ENCODE results near the gene FCRL5. TPM values are rescaled to one million over a fixed set of nuclear protein-coding genes. Genes with fewer than 3 reads are reported as not detected.

FCRL5 gene
- total RNA-seq, 1 experiment from 2014 or later: not detected

- H3K36me3 ChIP-seq: no peaks in the 10 kb centered on the region
- H3K9me3 ChIP-seq: no peaks in the 10 kb centered on the region
- H3K4me3 ChIP-seq: no peak overlapping the region
- DNase-seq: peak; percentile 30
- peaks cover 7% of the 10 kb centered on the region; the same call in 1 of the 2 replicates for H3K27me3 ChIP-seq
These were observed 9.6 kb downstream of the FCRL5 start for GRCh38 chr1:157542676-157543075.

- DNase-seq: no peak
- no peak overlapping the region for H3K4me3 ChIP-seq
- H3K9me3 ChIP-seq: no peaks in the 10 kb centered on the region
- H3K36me3 ChIP-seq: no peaks in the 10 kb centered on the region
- H3K27me3 ChIP-seq: peaks cover 6% of the 10 kb centered on the region; the same call in 1 of the 2 replicates
These were observed 11.5 kb downstream of the FCRL5 start for GRCh38 chr1:157540852-157541251.

GRCh38 chr1:157540160-157540748, 12.1 kb downstream of the FCRL5 start:
- DNase-seq: no peak
- peaks cover 6% of the 10 kb centered on the region; the same call in 1 of the 2 replicates for H3K27me3 ChIP-seq
- H3K4me3 ChIP-seq: no peak overlapping the region
- H3K9me3 ChIP-seq: no peaks in the 10 kb centered on the region
- H3K36me3 ChIP-seq: no peaks in the 10 kb centered on the region

- Histone ChIP-seq H3K9me3 (no peaks in the 10 kb centered on the region), H3K27me3 (no peaks in the 10 kb centered on the region; the same call in 1 of the 2 replicates), H3K36me3 (no peaks in the 10 kb centered on the region), H3K4me3 (no peak overlapping the region)
- DNase-seq: no peak
These were observed 12.7 kb downstream of the FCRL5 start for GRCh38 chr1:157539568-157539967.

GRCh38 chr1:157532569-157532968, 19.7 kb downstream of the FCRL5 start:
- H3K9me3 ChIP-seq: no peaks in the 10 kb centered on the region
- no peak for DNase-seq

GRCh38 chr1:157523774-157524493, 28.4 kb downstream of the FCRL5 start:
- no peak for DNase-seq

More at GRCh38 chr1:157532569-157532968, 19.7 kb downstream of the FCRL5 start:
- Histone ChIP-seq H3K36me3 (no peaks in the 10 kb centered on the region), H3K4me3 (no peak overlapping the region), H3K27me3 (no peaks in the 10 kb centered on the region)

GRCh38 chr1:157521056-157521455, 31.3 kb downstream of the FCRL5 start:
- H3K36me3 ChIP-seq: no peaks in the 10 kb centered on the region
- H3K4me3 ChIP-seq: no peak overlapping the region
- 0 out of 2 replicates have a peak, but pooled peaks cover 2% of the 10 kb centered on the region for H3K27me3 ChIP-seq
- DNase-seq: no peak
- H3K9me3 ChIP-seq: no peaks in the 10 kb centered on the region

More at GRCh38 chr1:157523774-157524493, 28.4 kb downstream of the FCRL5 start:
- H3K9me3 ChIP-seq: no peaks in the 10 kb centered on the region
- no peaks in the 10 kb centered on the region for H3K36me3 ChIP-seq
- no peak overlapping the region for H3K4me3 ChIP-seq
- 0 out of 2 replicates have a peak, but pooled peaks cover 2% of the 10 kb centered on the region for H3K27me3 ChIP-seq

- 0 out of 2 replicates have a peak, but pooled peaks cover 2% of the 10 kb centered on the region for H3K27me3 ChIP-seq
- no peak overlapping the region for H3K4me3 ChIP-seq
- no peak for DNase-seq
- no peaks in the 10 kb centered on the region for H3K9me3 ChIP-seq
- no peaks in the 10 kb centered on the region for H3K36me3 ChIP-seq
These were observed 31.9 kb downstream of the FCRL5 start for GRCh38 chr1:157520386-157520935.

- DNase-seq: no peak
- no peaks in the 10 kb centered on the region for H3K9me3 ChIP-seq
- H3K36me3 ChIP-seq: no peaks in the 10 kb centered on the region
- no peak overlapping the region for H3K4me3 ChIP-seq
- H3K27me3 ChIP-seq: 0 out of 2 replicates have a peak, but pooled peaks cover 2% of the 10 kb centered on the region
These were observed 32.9 kb downstream of the FCRL5 start for GRCh38 chr1:157519451-157519850.

- Histone ChIP-seq H3K27me3 (0 out of 2 replicates have a peak, but pooled peaks cover 2% of the 10 kb centered on the region), H3K4me3 (no peak overlapping the region)
- DNase-seq: no peak
These were observed 35.3 kb downstream of the FCRL5 start for GRCh38 chr1:157517016-157517415.

GRCh38 chr1:157515709-157516108, 36.6 kb downstream of the FCRL5 start:
- Histone ChIP-seq H3K4me3 (no peak overlapping the region), H3K9me3 (no peaks in the 10 kb centered on the region), H3K36me3 (no peaks in the 10 kb centered on the region), H3K27me3 (no peaks in the 10 kb centered on the region)
- DNase-seq: no peak

More at GRCh38 chr1:157517016-157517415, 35.3 kb downstream of the FCRL5 start:
- Histone ChIP-seq H3K36me3 (no peaks in the 10 kb centered on the region), H3K9me3 (no peaks in the 10 kb centered on the region)

- no peaks in the 10 kb centered on the region for H3K36me3 ChIP-seq
- H3K4me3 ChIP-seq: no peak overlapping the region
- no peaks in the 10 kb centered on the region for H3K9me3 ChIP-seq
- DNase-seq: no peak
- no peaks in the 10 kb centered on the region for H3K27me3 ChIP-seq
These were observed 37.2 kb downstream of the FCRL5 start for GRCh38 chr1:157515141-157515540.

- Histone ChIP-seq H3K4me3 (no peak overlapping the region), H3K36me3 (no peaks in the 10 kb centered on the region), H3K9me3 (no peaks in the 10 kb centered on the region), H3K27me3 (no peaks in the 10 kb centered on the region)
- DNase-seq: no peak
These were observed 40.0 kb downstream of the FCRL5 start for GRCh38 chr1:157512036-157512969.

GRCh38 chr1:157509546-157510232, 42.6 kb downstream of the FCRL5 start:
- DNase-seq: no peak
- Histone ChIP-seq H3K27me3 (no peaks in the 10 kb centered on the region; the same call in 1 of the 2 replicates), H3K4me3 (no peak overlapping the region), H3K36me3 (no peaks in the 10 kb centered on the region), H3K9me3 (no peaks in the 10 kb centered on the region)

- peak; percentile 56 for DNase-seq
- no peaks in the 10 kb centered on the region for H3K36me3 ChIP-seq
- H3K9me3 ChIP-seq: no peaks in the 10 kb centered on the region
- H3K27me3 ChIP-seq: peaks cover 13% of the 10 kb centered on the region
- H3K4me3 ChIP-seq: no peak overlapping the region
These were observed 46.6 kb downstream of the FCRL5 start for GRCh38 chr1:157505481-157506272.

All from MG63 (cell line).